MCF 10A (cell line): ENCODE data around the gene PACRGL. TPM values are rescaled to one million over a fixed set of nuclear protein-coding genes. Genes with fewer than 3 reads are reported as not detected.

ENCODE experiments used
- BruUV-seq: library from RNA; stranded (reverse); fragments of 400-500 nt; replicated peaks from 2 replicates; lab custom pipeline; 2021; lab: Mats Ljungman, UMichigan
- CTCF ChIA-PET: fragments of 300-600 bp; sonication (Branson Sonifier 250); formaldehyde crosslinking; extraction: SDS; loops from one replicate; lab custom pipeline; 2021; ENCODE audit warnings: antibody characterized with exemption, inconsistent platforms; lab: Yijun Ruan, JAX
- POLR2A ChIA-PET: fragments of 300-600, 350-650 bp; sonication (Branson Sonifier 250); formaldehyde crosslinking; extraction: SDS; loops from one replicate; lab custom pipeline; 2020; ENCODE audit warnings: antibody characterized with exemption, inconsistent platforms; lab: Yijun Ruan, JAX
- DNase-seq: peaks from one replicate; pipeline ENCODE4 v3.0.0-alpha.2; 2018; ENCODE audit not compliant: unreplicated experiment
- H3K27ac Mint-ChIP-seq: one replicate; pipeline ENCODE4 v1.8.0; 2022; ENCODE audit warnings: mild to moderate bottlenecking, low read depth, mixed read lengths; ENCODE audit not compliant: unreplicated experiment
- H3K27me3 Mint-ChIP-seq: one replicate; pipeline ENCODE4 v1.8.0; 2022; ENCODE audit warnings: mixed read lengths; ENCODE audit not compliant: insufficient read depth, unreplicated experiment
- H3K36me3 Mint-ChIP-seq: one replicate; pipeline ENCODE4 v1.8.0; 2022; ENCODE audit warnings: mild to moderate bottlenecking, moderate library complexity, mixed read lengths; ENCODE audit not compliant: insufficient read depth, unreplicated experiment
- H3K4me1 Mint-ChIP-seq: one replicate; pipeline ENCODE4 v1.8.0; 2022; ENCODE audit warnings: mixed read lengths; ENCODE audit not compliant: insufficient read depth, unreplicated experiment
- H3K4me3 Mint-ChIP-seq: one replicate; pipeline ENCODE4 v1.8.0; 2022; ENCODE audit warnings: mild to moderate bottlenecking, moderate library complexity, mixed read lengths; ENCODE audit not compliant: unreplicated experiment
- H3K9me3 Mint-ChIP-seq: one replicate; pipeline ENCODE4 v1.8.0; 2022; ENCODE audit warnings: mixed read lengths; ENCODE audit not compliant: unreplicated experiment
- CTCF ChIP-seq: fragments of 200-600 bp; IDR thresholded peaks from one replicate; pipeline ENCODE4 v1.8.0; 2022; ENCODE audit warnings: antibody characterized with exemption, mild to moderate bottlenecking; ENCODE audit not compliant: unreplicated experiment
- intact Hi-C: fragments of 100-400 bp; cut with micrococcal nuclease; formaldehyde crosslinking; loops from 2 replicates; pipeline ENCODE4 v1.14.1; 2022
- total RNA-seq: library from RNA; stranded (reverse); gene quantifications from 2 replicates; pipeline ENCODE4 v1.2.3, GENCODE V29; 2022

Gene PACRGL
- total RNA-seq, 1 experiment from 2014 or later, result 23.7 TPM

GRCh38 chr4:20711335-20711734 is 11.1 kb downstream of the PACRGL start:
- BruUV-seq, result no TSS peak
- H3K4me1 Mint-ChIP-seq, result no peaks in the 10 kb centered on the region
- no peak overlapping the region for H3K4me3 Mint-ChIP-seq
- POLR2A ChIA-PET, result interaction anchor here (0.6 to 1.1 kb wide), 2 partner anchors 11 to 391 kb away, joined by 4 read pairs; partner anchors contain the start of gene PACRGL
- H3K36me3 Mint-ChIP-seq, result peaks cover 79% of the 10 kb centered on the region
- no peak for TF ChIP-seq CTCF
- no peaks in the 10 kb centered on the region for H3K27me3 Mint-ChIP-seq
- no peak for DNase-seq
- H3K9me3 Mint-ChIP-seq, result peaks cover 8% of the 10 kb centered on the region
- CTCF ChIA-PET, result interaction anchor here (0.6 to 0.7 kb wide), 2 partner anchors 25 to 324 kb away, joined by 3 to 4 read pairs; no protein-coding TSS in a partner anchor
- intact Hi-C loops, result no loop called here
- no peak overlapping the region for H3K27ac Mint-ChIP-seq

- ChIA-PET CTCF (no interaction called here), POLR2A (interaction anchor here (1.5 kb wide), 1 partner anchor 20 kb away, joined by 4 read pairs; no protein-coding TSS in a partner anchor)
- peaks cover 15% of the 10 kb centered on the region for H3K9me3 Mint-ChIP-seq
- H3K27ac Mint-ChIP-seq, result no peak overlapping the region
- no peaks in the 10 kb centered on the region for H3K27me3 Mint-ChIP-seq
- peaks cover 72% of the 10 kb centered on the region for H3K36me3 Mint-ChIP-seq
- H3K4me3 Mint-ChIP-seq, result no peak overlapping the region
- intact Hi-C loops, result no loop called here
- peak; percentile 28 for DNase-seq
- BruUV-seq, result no TSS peak
- peaks cover 9% of the 10 kb centered on the region for H3K4me1 Mint-ChIP-seq
- no peak for TF ChIP-seq CTCF
These were observed 22.8 kb downstream of the PACRGL start for GRCh38 chr4:20723019-20723418.

GRCh38 chr4:20723463-20723862 is 23.2 kb downstream of the PACRGL start:
- peaks cover 15% of the 10 kb centered on the region for H3K9me3 Mint-ChIP-seq

GRCh38 chr4:20724915-20725314 is 24.7 kb downstream of the PACRGL start:
- Mint-ChIP-seq H3K4me1 (peaks cover 9% of the 10 kb centered on the region), H3K4me3 (no peak overlapping the region), H3K27ac (no peak overlapping the region), H3K9me3 (peaks cover 8% of the 10 kb centered on the region), H3K27me3 (no peaks in the 10 kb centered on the region), H3K36me3 (peaks cover 59% of the 10 kb centered on the region)
- ChIA-PET CTCF (interaction anchor here (0.6 kb wide), 1 partner anchor 111 kb away, joined by 3 read pairs; no protein-coding TSS in a partner anchor), POLR2A (interaction anchor here (0.6 kb wide), 1 partner anchor 1694 kb away, joined by 4 read pairs; no protein-coding TSS in a partner anchor)
- no TSS peak for BruUV-seq
- no peak for DNase-seq
- TF ChIP-seq CTCF, result no peak
- intact Hi-C loops, result no loop called here

More at GRCh38 chr4:20723463-20723862, 23.2 kb downstream of the PACRGL start:
- DNase-seq, result no peak
- Mint-ChIP-seq H3K4me3 (no peak overlapping the region), H3K4me1 (peaks cover 9% of the 10 kb centered on the region), H3K36me3 (peaks cover 68% of the 10 kb centered on the region), H3K27ac (no peak overlapping the region), H3K27me3 (no peaks in the 10 kb centered on the region)
- intact Hi-C loops, result no loop called here
- no TSS peak for BruUV-seq
- POLR2A ChIA-PET, result interaction anchor here (1.5 kb wide), 1 partner anchor 21 kb away, joined by 4 read pairs; no protein-coding TSS in a partner anchor
- TF ChIP-seq CTCF, result no peak
- CTCF ChIA-PET, result no interaction called here
